T1000 (cell line): ENCODE measurements around the gene MAP3K5.

Source experiments
- DNase-seq: peaks from one replicate; lab custom pipeline; 2025; ENCODE audit warnings: mixed read lengths; lab: John Stamatoyannopoulos, UW

Gene MAP3K5

DNA sequence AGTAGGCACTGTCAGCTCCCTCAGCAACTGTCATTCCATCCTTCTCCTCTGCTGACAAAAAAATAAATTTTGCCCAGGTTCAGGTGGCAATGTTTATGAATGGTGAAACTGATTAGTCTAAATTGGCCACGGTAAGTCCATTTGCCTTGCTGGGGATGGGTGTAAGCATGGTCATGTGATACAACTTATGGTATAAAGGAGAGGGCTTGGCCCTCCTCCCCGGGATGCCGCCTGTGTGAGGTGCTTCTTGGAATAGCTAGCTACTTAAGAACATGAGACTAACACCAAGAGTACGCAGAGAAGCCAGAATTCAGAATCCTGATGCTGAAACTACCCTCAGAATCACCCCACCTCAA lies 147.7 kb downstream of the MAP3K5 start:
- no peak for DNase-seq

DNA sequence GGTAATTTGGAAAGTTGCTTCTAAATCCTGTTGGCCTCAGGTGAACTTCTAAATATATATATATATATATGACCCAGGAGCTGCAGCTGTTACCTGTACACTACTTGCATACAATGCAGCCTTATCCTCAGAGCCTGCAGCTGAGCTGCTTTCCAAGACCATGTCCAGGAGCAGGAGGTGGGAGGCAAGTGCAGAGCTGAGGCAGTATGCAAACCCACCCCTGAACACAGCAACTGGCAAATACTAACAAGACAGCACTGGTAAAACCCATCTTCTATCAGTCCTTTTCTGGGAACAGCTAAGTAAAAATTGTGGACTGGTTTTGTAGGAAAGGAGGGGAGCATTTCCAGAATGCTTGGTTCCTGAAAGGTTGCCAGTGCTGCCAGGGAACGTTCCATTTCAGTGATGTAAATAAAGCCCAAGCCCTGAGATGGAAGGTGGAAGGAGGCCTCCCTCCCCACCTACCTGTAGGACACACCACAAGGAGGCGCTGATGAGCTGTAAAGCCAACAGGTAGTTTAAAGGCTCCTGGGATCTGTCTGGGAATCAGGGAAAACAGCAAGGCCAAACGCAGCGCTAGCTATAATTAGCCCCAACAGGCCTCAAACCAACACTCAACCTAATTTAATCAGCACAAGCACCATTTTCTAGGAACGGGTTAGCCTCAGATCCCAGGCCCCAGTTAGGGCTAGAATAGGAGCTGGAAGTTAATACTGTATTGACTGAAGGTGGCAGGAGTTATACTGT lies 148.3 kb downstream of the MAP3K5 start:
- DNase-seq, result peak; percentile 31

- DNase-seq, result no peak
These were observed 150.3 kb downstream of the MAP3K5 start for GRCh38 chr6:136641873-136642465.

DNA sequence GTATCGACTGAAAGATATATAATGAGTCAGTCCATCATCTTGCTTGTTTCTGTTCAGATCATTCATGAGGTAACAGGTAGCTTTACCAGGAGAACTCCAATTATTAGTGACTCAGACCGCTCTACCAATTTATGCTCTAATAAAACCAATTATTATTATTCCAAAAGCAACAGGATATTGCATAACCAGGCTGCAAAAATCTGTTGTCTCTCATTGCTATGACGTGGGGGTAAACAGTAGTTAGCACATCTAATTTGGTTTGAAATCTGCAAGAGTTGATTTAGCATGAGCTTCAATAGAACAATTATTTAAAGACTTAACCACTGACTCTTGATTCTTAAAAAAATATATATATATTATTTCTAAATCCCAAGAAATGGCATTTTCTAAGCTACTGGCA lies 151.1 kb downstream of the MAP3K5 start:
- no peak for DNase-seq

DNA sequence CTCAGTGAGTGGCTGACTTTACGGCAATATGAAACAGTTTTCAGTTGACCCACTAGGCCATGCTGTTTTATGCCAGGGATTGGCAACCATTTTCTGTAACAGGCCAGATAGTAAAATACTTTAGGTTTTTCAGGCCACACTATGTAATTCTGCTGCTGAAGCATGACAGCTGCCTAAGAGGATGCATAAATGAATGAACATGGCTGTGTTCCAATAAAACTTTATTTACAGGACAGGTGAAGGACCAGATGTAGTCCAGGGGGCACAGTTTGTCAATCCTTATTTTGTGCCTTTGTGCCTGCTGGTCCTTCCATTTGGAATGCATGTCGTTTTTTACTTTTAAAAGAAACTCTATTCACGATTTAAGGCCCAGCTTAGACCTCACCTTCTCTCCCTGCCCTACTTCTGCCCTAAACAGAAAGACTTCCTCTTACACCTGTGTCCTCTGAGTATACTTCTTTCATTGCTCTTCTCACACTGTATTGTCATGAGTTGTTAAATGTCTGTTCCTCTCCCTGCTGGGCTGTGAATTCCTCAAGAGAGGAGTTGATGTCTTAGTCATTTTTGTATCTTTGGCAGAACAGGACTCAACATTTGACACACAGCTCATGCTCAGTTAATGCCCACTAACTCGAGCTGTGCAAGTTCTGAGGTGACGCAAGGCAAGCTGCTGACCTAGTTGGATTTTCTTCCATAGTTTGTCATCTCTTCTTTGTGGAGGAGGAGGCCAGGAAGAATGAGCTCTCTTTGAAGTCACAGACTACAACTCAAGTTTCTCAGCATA lies 152.0 kb downstream of the MAP3K5 start:
- no peak for DNase-seq

- no peak for DNase-seq
These were observed 152.6 kb downstream of the MAP3K5 start for GRCh38 chr6:136639702-136640101.

GRCh38 chr6:136635615-136636014 lies 156.7 kb downstream of the MAP3K5 start:
- DNase-seq, result no peak

DNA sequence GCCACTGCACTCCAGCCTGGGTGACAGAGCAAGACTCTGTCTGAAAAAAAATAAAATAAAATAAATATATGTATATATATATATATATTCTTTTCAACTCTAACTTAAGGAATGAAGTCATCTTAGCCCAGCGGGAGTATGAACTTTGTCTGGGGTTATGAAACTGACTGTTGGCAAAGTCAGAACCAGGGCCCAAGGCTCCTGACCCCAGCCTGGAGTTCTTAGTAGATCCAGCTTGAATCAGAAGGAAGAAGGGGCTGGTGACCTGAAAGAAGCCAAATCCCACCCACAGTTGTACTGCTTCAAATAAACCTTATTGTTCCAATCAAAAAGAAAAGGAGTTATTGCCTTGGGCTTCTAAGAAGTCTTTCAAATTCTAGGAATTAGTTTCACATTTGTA lies 158.9 kb downstream of the MAP3K5 start:
- DNase-seq, result no peak

- no peak for DNase-seq
These were observed 163.3 kb downstream of the MAP3K5 start for GRCh38 chr6:136628996-136629395.

DNA sequence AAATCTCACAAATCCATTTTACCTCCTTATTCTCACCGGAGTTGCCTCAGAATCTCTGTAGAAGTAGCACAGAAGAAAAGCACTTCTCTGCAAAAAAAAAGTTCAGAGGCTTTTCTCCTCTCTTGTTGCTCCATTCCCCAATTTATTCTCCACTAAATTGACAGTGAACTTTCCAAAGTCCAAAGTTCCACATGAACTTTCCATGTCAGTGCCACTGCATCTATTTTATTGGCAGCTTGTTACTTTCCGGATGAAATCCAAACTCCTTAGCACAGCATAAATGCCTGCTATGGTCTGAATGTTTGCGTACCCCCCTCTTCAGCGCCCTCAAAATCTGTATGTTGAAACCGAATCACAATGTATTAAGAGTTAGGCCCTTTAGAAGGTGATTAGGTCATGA lies 165.1 kb downstream of the MAP3K5 start:
- no peak for DNase-seq

DNA sequence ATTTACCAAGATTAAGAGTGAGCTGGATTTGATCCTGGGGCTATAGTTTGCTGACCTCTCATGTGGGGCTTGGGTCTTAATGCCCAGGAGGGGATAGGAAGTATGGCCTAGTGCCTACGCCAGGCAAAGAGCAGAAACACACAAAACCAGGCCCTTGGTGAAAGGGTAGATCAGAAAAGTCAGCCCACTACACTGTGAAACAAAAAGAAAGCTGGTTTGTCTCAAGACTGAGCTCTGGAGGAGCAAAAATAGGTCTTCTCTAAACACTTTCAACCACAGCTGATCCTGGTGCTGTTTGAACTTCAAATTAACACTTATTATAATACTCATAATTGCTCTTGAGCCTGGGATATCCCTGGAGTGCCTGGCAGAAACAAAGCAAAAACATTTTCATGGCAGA lies 167.0 kb downstream of the MAP3K5 start:
- no peak for DNase-seq

GRCh38 chr6:136624347-136624746 lies 167.9 kb downstream of the MAP3K5 start:
- DNase-seq, result no peak

- no peak for DNase-seq
These were observed 174.2 kb downstream of the MAP3K5 start for GRCh38 chr6:136618086-136618485.

DNA sequence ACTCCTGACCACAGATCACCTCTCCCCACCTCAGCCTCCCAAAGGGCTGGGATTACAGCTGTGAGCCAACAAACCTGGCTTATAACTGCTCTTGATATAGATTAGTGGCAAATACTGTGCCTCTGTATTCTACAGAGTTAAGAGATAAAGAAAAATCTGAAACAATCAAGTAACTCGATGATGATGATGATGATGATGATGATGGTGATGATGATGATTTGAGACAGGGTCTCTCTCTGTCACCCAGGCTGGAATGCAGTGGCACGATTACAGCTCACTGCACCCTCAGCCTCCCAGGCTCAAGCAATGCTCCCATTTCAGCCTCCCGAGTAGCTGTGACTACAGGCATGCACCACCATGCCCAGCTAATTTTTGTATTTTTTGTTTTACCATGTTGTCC lies 175.8 kb downstream of the MAP3K5 start:
- DNase-seq, result no peak

- DNase-seq, result no peak
These were observed 177.3 kb downstream of the MAP3K5 start for GRCh38 chr6:136614994-136615393.

GRCh38 chr6:136614350-136614749 lies 177.9 kb downstream of the MAP3K5 start:
- no peak for DNase-seq

DNA sequence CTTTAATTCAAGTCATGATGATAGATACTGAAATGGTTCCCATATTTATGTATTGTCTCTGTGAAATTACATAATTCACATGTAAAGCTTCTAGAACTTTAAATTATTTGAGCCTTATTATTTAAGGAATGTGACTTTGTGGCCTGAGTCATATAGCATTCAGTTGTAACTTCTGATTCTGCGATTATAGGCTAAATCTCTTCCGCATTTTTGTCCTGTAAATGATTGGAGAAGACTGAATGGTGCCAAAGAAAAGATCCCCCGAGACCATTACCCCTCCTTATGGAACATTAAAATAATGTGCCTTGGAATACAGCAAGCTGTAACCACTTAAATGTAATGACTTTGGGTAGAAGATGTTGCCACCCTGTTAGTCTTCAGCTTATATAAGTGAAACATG lies 178.8 kb downstream of the MAP3K5 start:
- DNase-seq, result no peak

GRCh38 chr6:136612666-136613389 lies 179.4 kb downstream of the MAP3K5 start:
- no peak for DNase-seq

- DNase-seq, result no peak
These were observed 180.5 kb downstream of the MAP3K5 start for GRCh38 chr6:136611746-136612145.

- no peak for DNase-seq
These were observed 181.1 kb downstream of the MAP3K5 start for GRCh38 chr6:136611133-136611532.

GRCh38 chr6:136609873-136610706 lies 182.2 kb downstream of the MAP3K5 start:
- peak; percentile 49 for DNase-seq

- DNase-seq, result no peak
These were observed 183.3 kb downstream of the MAP3K5 start for GRCh38 chr6:136608991-136609390.
